Neuronal stem cell (in vitro differentiated cells): ENCODE results near the gene TSPAN9.

Experiments
- DNase-seq: peaks from one replicate; pipeline ENCODE4 v3.0.0-alpha.2; 2013; ENCODE audit warnings: low spot score
- H2AFZ ChIP-seq: one replicate; pipeline ENCODE4 v1.6.1; 2013; ENCODE audit warnings: mild to moderate bottlenecking, low read length, inconsistent platforms
- H2AK5ac ChIP-seq: 2 replicates; pipeline ENCODE4 v1.6.1; 2013; ENCODE audit warnings: low read depth, mild to moderate bottlenecking, inconsistent platforms, low read length, moderate library complexity, mixed read lengths
- H2BK120ac ChIP-seq: 2 replicates; pipeline ENCODE4 v1.6.1; 2013; ENCODE audit warnings: low read depth, mild to moderate bottlenecking, inconsistent platforms, low read length, moderate library complexity, mixed read lengths
- H2BK12ac ChIP-seq: one replicate; pipeline ENCODE4 v1.6.1; 2013; ENCODE audit warnings: low read length, inconsistent platforms
- H2BK15ac ChIP-seq: 2 replicates; pipeline ENCODE4 v1.6.1; 2013; ENCODE audit warnings: mild to moderate bottlenecking, low read length, inconsistent platforms, mixed read lengths
- H2BK5ac ChIP-seq: one replicate; pipeline ENCODE4 v1.6.1; 2013; ENCODE audit warnings: inconsistent platforms, mild to moderate bottlenecking, low read length, moderate library complexity
- H3K14ac ChIP-seq: one replicate; pipeline ENCODE4 v1.6.1; 2013; ENCODE audit warnings: low read length, inconsistent platforms
- H3K18ac ChIP-seq: 2 replicates; pipeline ENCODE4 v1.6.1; 2013; ENCODE audit warnings: low read length, inconsistent platforms
- H3K23ac ChIP-seq: 2 replicates; pipeline ENCODE4 v1.6.1; 2013; ENCODE audit warnings: low read depth, mild to moderate bottlenecking, mixed read lengths, low read length, inconsistent platforms; ENCODE audit not compliant: poor library complexity
- H3K27ac ChIP-seq: replicated peaks from 3 replicates; pipeline ENCODE4 v1.5.1; 2013; ENCODE audit warnings: low read length, inconsistent platforms
- H3K27me3 ChIP-seq, 3 experiments: 2 replicates each; pipeline ENCODE4 v1.6.1; 2013; ENCODE audit warnings: low read length in 3 of 3, mild to moderate bottlenecking in 2 of 3, inconsistent platforms in 1 of 3, low read depth in 1 of 3, mixed read lengths in 1 of 3, moderate library complexity in 1 of 3; ENCODE audit not compliant: control insufficient read depth in 3 of 3, insufficient read depth in 3 of 3
- H3K36me3 ChIP-seq, 2 donors: replicated peaks in 1 of 2; 2 replicates each; pipeline ENCODE4 v1.6.1; 2013; ENCODE audit warnings: low read length in 2 of 2; ENCODE audit not compliant: control insufficient read depth in 2 of 2, insufficient read depth in 2 of 2
- H3K4ac ChIP-seq: 2 replicates; pipeline ENCODE4 v1.6.1; 2013; ENCODE audit warnings: inconsistent platforms, mild to moderate bottlenecking, low read length, moderate library complexity
- H3K4me1 ChIP-seq, 2 donors: 1 replicate in 1 of 2; 2 replicates in 1 of 2; pipeline ENCODE4 v1.6.1; 2013; ENCODE audit warnings: low read length in 2 of 2, low read depth in 1 of 2; ENCODE audit not compliant: control insufficient read depth in 2 of 2, insufficient read depth in 1 of 2
- H3K4me2 ChIP-seq: one replicate; pipeline ENCODE4 v1.6.1; 2013; ENCODE audit warnings: mild to moderate bottlenecking, low read length, inconsistent platforms; ENCODE audit not compliant: insufficient read depth, poor library complexity, severe bottlenecking
- H3K4me3 ChIP-seq, 2 donors: 2 replicates each; pipeline ENCODE4 v1.5.1; 2013; ENCODE audit warnings: low read length in 2 of 2, mild to moderate bottlenecking in 2 of 2, inconsistent platforms in 1 of 2, moderate library complexity in 1 of 2
- H3K79me1 ChIP-seq: one replicate; pipeline ENCODE4 v1.6.1; 2013; ENCODE audit warnings: low read depth, mild to moderate bottlenecking, inconsistent platforms, low read length, moderate library complexity
- H3K9ac ChIP-seq: one replicate; pipeline ENCODE4 v1.6.1; 2013; ENCODE audit warnings: mild to moderate bottlenecking, low read depth, low read length, inconsistent platforms; ENCODE audit not compliant: poor library complexity
- H3K9me3 ChIP-seq, 2 donors: replicated peaks in 1 of 2; 2 replicates each; pipeline versions ENCODE3 to v1.6.1; 2013; ENCODE audit warnings: low read length in 2 of 2, mild to moderate bottlenecking in 2 of 2, inconsistent platforms in 1 of 2, low read depth in 1 of 2, mixed read lengths in 1 of 2, moderate library complexity in 1 of 2; ENCODE audit not compliant: control insufficient read depth in 2 of 2, insufficient read depth in 1 of 2
- H4K8ac ChIP-seq: one replicate; pipeline ENCODE4 v1.6.1; 2013; ENCODE audit warnings: low read depth, mild to moderate bottlenecking, inconsistent platforms, low read length, moderate library complexity
- H4K91ac ChIP-seq: one replicate; pipeline ENCODE4 v1.6.1; 2013; ENCODE audit warnings: low read length, low read depth, mild to moderate bottlenecking, inconsistent platforms; ENCODE audit not compliant: poor library complexity
- WGBS, 2 donors: extraction: QIAGEN DNeasy Blood & Tissue Kit; methylation state at CpG; one replicate each; pipeline ENCODE4 v1.1.7; 2013; ENCODE audit warnings: missing lambda C conversion rate in 2 of 2, mixed read lengths in 1 of 2; ENCODE audit not compliant: insufficient read length in 2 of 2, insufficient replicate concordance in 1 of 2; ENCODE audit errors: extremely low coverage in 2 of 2; 5-methylcytosine and 5-hydroxymethylcytosine counted together

TSPAN9 gene

GRCh38 chr12:3055704-3056467 is 21.3 kb upstream of the TSPAN9 start:
- H3K9ac ChIP-seq = no peak overlapping the region
- no peaks in the 10 kb centered on the region for H3K36me3 ChIP-seq
- no peak overlapping the region for H2BK120ac ChIP-seq
- H2BK5ac ChIP-seq = no peak overlapping the region
- H2BK15ac ChIP-seq = no peak overlapping the region
- H3K9me3 ChIP-seq = no peaks in the 10 kb centered on the region
- H3K14ac ChIP-seq = no peak overlapping the region
- no peak for DNase-seq
- no CpG with 5 or more reads among the region's 8 CpGs for WGBS, 2 donors
- peak overlapping the region; percentile 50 for H2AFZ ChIP-seq
- peaks cover 0 to 7% of the 10 kb centered on the region in 2 donors for H3K4me1 ChIP-seq
- no peaks in the 10 kb centered on the region for H3K27me3 ChIP-seq
- H2AK5ac ChIP-seq = no peak overlapping the region
- no peak overlapping the region for H4K8ac ChIP-seq
- H2BK12ac ChIP-seq = no peak overlapping the region
- H3K4me2 ChIP-seq = no peak overlapping the region
- no peak overlapping the region for H3K4ac ChIP-seq
- H3K27ac ChIP-seq = no peak overlapping the region
- H4K91ac ChIP-seq = no peak overlapping the region
- no peak overlapping the region for H3K23ac ChIP-seq
- no peak overlapping the region for H3K18ac ChIP-seq
- no peak overlapping the region for H3K4me3 ChIP-seq
- H3K79me1 ChIP-seq = no peaks in the 10 kb centered on the region

GRCh38 chr12:3061059-3061458 is 16.1 kb upstream of the TSPAN9 start:
- no peak overlapping the region for H3K18ac ChIP-seq
- H2AK5ac ChIP-seq = no peak overlapping the region
- H2BK15ac ChIP-seq = no peak overlapping the region
- H3K27ac ChIP-seq = no peak overlapping the region
- no peak overlapping the region for H2BK12ac ChIP-seq
- DNase-seq = no peak
- H3K9me3 ChIP-seq = peaks cover 0 to 7% of the 10 kb centered on the region in 2 donors
- H2AFZ ChIP-seq = no peak overlapping the region
- no peak overlapping the region for H3K4me3 ChIP-seq
- H3K27me3 ChIP-seq = no peaks in the 10 kb centered on the region
- H4K91ac ChIP-seq = no peak overlapping the region
- H2BK120ac ChIP-seq = no peak overlapping the region
- no peaks in the 10 kb centered on the region for H3K36me3 ChIP-seq
- H3K79me1 ChIP-seq = no peaks in the 10 kb centered on the region
- no peak overlapping the region for H2BK5ac ChIP-seq
- no peak overlapping the region for H3K9ac ChIP-seq
- H4K8ac ChIP-seq = no peak overlapping the region
- H3K4me1 ChIP-seq = no peaks in the 10 kb centered on the region
- no peak overlapping the region for H3K4me2 ChIP-seq
- no peak overlapping the region for H3K4ac ChIP-seq
- no peak overlapping the region for H3K23ac ChIP-seq
- no peak overlapping the region for H3K14ac ChIP-seq
- no CpG with 5 or more reads among the region's 5 CpGs for WGBS, 2 donors

- WGBS, 2 donors = no CpG with 5 or more reads among the region's 3 CpGs
- no peaks in the 10 kb centered on the region for H3K36me3 ChIP-seq
Observed at GRCh38 chr12:3061501-3062215, 15.5 kb upstream of the TSPAN9 start.

GRCh38 chr12:3065300-3065699 is 11.9 kb upstream of the TSPAN9 start:
- Histone ChIP-seq H3K4ac (no peak overlapping the region), H3K27me3 (peaks cover 0 to 17% (median 0%) of the 10 kb centered on the region in 3 experiments), H3K79me1 (no peaks in the 10 kb centered on the region), H4K8ac (no peak overlapping the region), H2BK12ac (no peak overlapping the region), H3K9me3 (peaks cover 0 to 7% of the 10 kb centered on the region in 2 donors), H2AK5ac (no peak overlapping the region), H2BK5ac (no peak overlapping the region), H3K4me2 (no peak overlapping the region), H3K18ac (no peak overlapping the region), H3K23ac (no peak overlapping the region), H3K9ac (no peak overlapping the region), H2AFZ (no peak overlapping the region), H3K14ac (no peak overlapping the region), H3K4me1 (no peaks in the 10 kb centered on the region), H4K91ac (no peak overlapping the region), H3K36me3 (no peaks in the 10 kb centered on the region), H2BK120ac (no peak overlapping the region), H3K27ac (no peak overlapping the region), H2BK15ac (no peak overlapping the region), H3K4me3 (no peak overlapping the region)
- WGBS, 2 donors = no CpG with 5 or more reads among the region's 2 CpGs
- DNase-seq = no peak

More at GRCh38 chr12:3061501-3062215, 15.5 kb upstream of the TSPAN9 start:
- no peaks in the 10 kb centered on the region for H3K4me1 ChIP-seq
- no peak overlapping the region for H4K8ac ChIP-seq
- H3K4ac ChIP-seq = no peak overlapping the region
- H3K27me3 ChIP-seq = no peaks in the 10 kb centered on the region
- peaks cover 0 to 7% of the 10 kb centered on the region in 2 donors for H3K9me3 ChIP-seq
- no peak overlapping the region for H2AFZ ChIP-seq
- no peak overlapping the region for H2BK120ac ChIP-seq
- H2BK5ac ChIP-seq = no peak overlapping the region
- H3K23ac ChIP-seq = no peak overlapping the region
- H3K27ac ChIP-seq = no peak overlapping the region
- no peak overlapping the region for H2AK5ac ChIP-seq
- no peak overlapping the region for H2BK15ac ChIP-seq
- no peak overlapping the region for H3K14ac ChIP-seq
- no peak overlapping the region for H4K91ac ChIP-seq
- H3K79me1 ChIP-seq = no peaks in the 10 kb centered on the region
- H3K18ac ChIP-seq = no peak overlapping the region
- H3K4me2 ChIP-seq = no peak overlapping the region
- H3K4me3 ChIP-seq = no peak overlapping the region
- DNase-seq = no peak
- no peak overlapping the region for H2BK12ac ChIP-seq
- no peak overlapping the region for H3K9ac ChIP-seq
